OCI-LY1 (cell line): ENCODE measurements around the gene PCP4.
"Not testable (repeated sequence)": the region's sequence is repeated elsewhere in the genome, so short reads cannot be mapped to it uniquely, and the experiment has no call there.

Source experiments
- H2AFZ ChIP-seq: fragments of 200-600 bp; sonication (generic), shearing (Covaris generic); 2 replicates; pipeline ENCODE4 v1.6.0; 2014; ENCODE audit warnings: antibody characterized with exemption, mild to moderate bottlenecking, low read length
- H3F3A ChIP-seq: fragments of 200-600 bp; sonication (generic), shearing (Covaris generic); 2 replicates; pipeline ENCODE4 v1.6.0; 2014; ENCODE audit warnings: mild to moderate bottlenecking, antibody characterized with exemption, low read length, moderate library complexity; ENCODE audit not compliant: insufficient read depth
- H3K27ac ChIP-seq: fragments of 200-600 bp; sonication (generic); 2 replicates; pipeline ENCODE4 v1.5.1; 2014; ENCODE audit warnings: low read length, mixed run types, mild to moderate bottlenecking, low read depth; ENCODE audit not compliant: poor library complexity, severe bottlenecking
- H3K27me3 ChIP-seq: fragments of 200-600 bp; sonication (generic); 2 replicates; pipeline ENCODE4 v1.6.0; 2014; ENCODE audit warnings: antibody characterized with exemption, mild to moderate bottlenecking, low read length, moderate library complexity; ENCODE audit not compliant: insufficient read depth
- H3K36me3 ChIP-seq: fragments of 200-600 bp; sonication (generic); 2 replicates; pipeline ENCODE4 v1.6.1; 2014; ENCODE audit warnings: mild to moderate bottlenecking, antibody characterized with exemption, low read length, moderate library complexity, mixed read lengths; ENCODE audit not compliant: insufficient read depth
- H3K4me1 ChIP-seq: fragments of 200-600 bp; sonication (generic); 2 replicates; pipeline ENCODE4 v1.5.1; 2014; ENCODE audit warnings: mild to moderate bottlenecking, low read length, moderate library complexity; ENCODE audit not compliant: insufficient read depth, severe bottlenecking
- H3K4me2 ChIP-seq: fragments of 200-600 bp; sonication (generic), shearing (Covaris generic); 2 replicates; pipeline ENCODE4 v1.6.1; 2014; ENCODE audit warnings: low read length
- H3K4me3 ChIP-seq: fragments of 200-600 bp; sonication (generic); 2 replicates; pipeline ENCODE4 v1.5.1; 2014; ENCODE audit warnings: low read length, low read depth, mild to moderate bottlenecking, mixed read lengths; ENCODE audit not compliant: poor library complexity, severe bottlenecking
- H3K79me2 ChIP-seq: fragments of 200-600 bp; shearing (Covaris generic); 2 replicates; pipeline ENCODE4 v1.6.1; 2016; ENCODE audit warnings: mixed run types, low read length, mixed read lengths; ENCODE audit not compliant: insufficient read depth
- H3K9ac ChIP-seq: fragments of 200-600 bp; sonication (generic), shearing (Covaris generic); 2 replicates; pipeline ENCODE4 v1.6.1; 2014; ENCODE audit warnings: mild to moderate bottlenecking, low read length, mixed read lengths
- H3K9me2 ChIP-seq: fragments of 200-600 bp; sonication (generic), shearing (Covaris generic); 2 replicates; pipeline ENCODE4 v1.6.1; 2014; ENCODE audit warnings: low read depth, mild to moderate bottlenecking, low read length, mixed read lengths
- H3K9me3 ChIP-seq: fragments of 200-600 bp; shearing (Covaris generic); 2 replicates; pipeline ENCODE4 v1.6.1; 2014; ENCODE audit warnings: low read length, mixed read lengths
- H4K20me1 ChIP-seq: fragments of 200-600 bp; sonication (generic), shearing (Covaris generic); 2 replicates; pipeline ENCODE4 v1.6.0; 2016; ENCODE audit warnings: mild to moderate bottlenecking, low read length; ENCODE audit not compliant: insufficient read depth
- EZH2 ChIP-seq: fragments of 200-600 bp; sonication (generic), shearing (Covaris generic); IDR thresholded peaks from 2 replicates; pipeline ENCODE4 v1.8.0; 2017; ENCODE audit warnings: borderline replicate concordance, mixed run types, mild to moderate bottlenecking, antibody characterized with exemption, low read length, moderate library complexity, mixed read lengths
- TF ChIP-seq, protein P1 (sequence below): fragments of 200-600 bp; sonication (generic), shearing (Covaris generic); IDR thresholded peaks from 2 replicates; pipeline ENCODE4 v1.5.1; 2017; ENCODE audit warnings: mild to moderate bottlenecking, antibody characterized with exemption, low read length, moderate library complexity, mixed read lengths

PCP4 gene

DNA sequence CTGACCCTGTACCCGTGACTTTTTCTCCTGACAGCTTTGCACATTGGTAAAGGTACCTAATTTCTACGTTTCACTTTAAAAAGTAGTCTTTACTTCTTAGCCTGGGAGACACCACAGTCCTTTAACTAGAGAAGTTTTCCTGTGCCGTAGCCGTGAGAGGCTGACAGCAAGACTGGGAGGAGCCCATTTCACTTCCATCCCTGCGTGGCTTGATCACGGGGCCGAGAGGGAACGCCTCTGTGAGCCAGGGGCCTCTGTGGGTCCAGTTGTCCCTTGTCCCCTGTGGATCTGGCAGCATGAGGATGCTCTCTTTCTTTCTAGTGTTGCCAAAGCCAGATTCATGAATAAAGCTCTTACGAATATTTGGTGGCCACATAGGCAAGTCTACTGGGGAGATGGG, 21.6 kb downstream of the PCP4 start:
- H3K9ac ChIP-seq: no peak overlapping the region
- no peaks in the 10 kb centered on the region for H3K27me3 ChIP-seq
- H3K27ac ChIP-seq: no peak overlapping the region
- H3K9me3 ChIP-seq: no peaks in the 10 kb centered on the region
- no peaks in the 10 kb centered on the region for H3K9me2 ChIP-seq
- H3F3A ChIP-seq: no peaks in the 10 kb centered on the region
- no peak overlapping the region for H3K4me3 ChIP-seq
- no peak overlapping the region for H2AFZ ChIP-seq
- H4K20me1 ChIP-seq: no peaks in the 10 kb centered on the region
- no peaks in the 10 kb centered on the region for H3K36me3 ChIP-seq
- no peaks in the 10 kb centered on the region for H3K79me2 ChIP-seq
- no peak overlapping the region for H3K4me2 ChIP-seq
- TF ChIP-seq, protein P1, sequence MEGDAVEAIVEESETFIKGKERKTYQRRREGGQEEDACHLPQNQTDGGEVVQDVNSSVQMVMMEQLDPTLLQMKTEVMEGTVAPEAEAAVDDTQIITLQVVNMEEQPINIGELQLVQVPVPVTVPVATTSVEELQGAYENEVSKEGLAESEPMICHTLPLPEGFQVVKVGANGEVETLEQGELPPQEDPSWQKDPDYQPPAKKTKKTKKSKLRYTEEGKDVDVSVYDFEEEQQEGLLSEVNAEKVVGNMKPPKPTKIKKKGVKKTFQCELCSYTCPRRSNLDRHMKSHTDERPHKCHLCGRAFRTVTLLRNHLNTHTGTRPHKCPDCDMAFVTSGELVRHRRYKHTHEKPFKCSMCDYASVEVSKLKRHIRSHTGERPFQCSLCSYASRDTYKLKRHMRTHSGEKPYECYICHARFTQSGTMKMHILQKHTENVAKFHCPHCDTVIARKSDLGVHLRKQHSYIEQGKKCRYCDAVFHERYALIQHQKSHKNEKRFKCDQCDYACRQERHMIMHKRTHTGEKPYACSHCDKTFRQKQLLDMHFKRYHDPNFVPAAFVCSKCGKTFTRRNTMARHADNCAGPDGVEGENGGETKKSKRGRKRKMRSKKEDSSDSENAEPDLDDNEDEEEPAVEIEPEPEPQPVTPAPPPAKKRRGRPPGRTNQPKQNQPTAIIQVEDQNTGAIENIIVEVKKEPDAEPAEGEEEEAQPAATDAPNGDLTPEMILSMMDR: no peak
- no peak for TF ChIP-seq EZH2
- no peaks in the 10 kb centered on the region for H3K4me1 ChIP-seq

DNA sequence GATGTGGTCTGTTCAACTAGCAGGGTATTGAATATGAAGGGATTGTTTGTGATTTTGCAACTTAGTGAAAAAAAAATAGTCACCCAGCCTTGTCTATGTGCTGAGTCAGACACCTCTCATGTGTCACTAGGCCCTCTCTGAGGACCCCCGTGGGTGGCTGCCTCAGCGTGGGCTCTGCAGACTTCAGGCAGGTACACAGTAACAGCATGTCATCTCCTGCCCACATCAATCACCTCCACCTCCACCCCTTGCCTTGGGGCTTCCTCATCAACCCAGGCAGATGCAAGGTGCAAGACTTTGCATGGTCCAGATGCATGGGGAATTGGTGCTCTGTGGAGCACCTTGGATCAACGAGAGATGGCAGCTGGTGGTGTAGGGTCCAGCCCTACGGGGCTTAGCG, 23.9 kb downstream of the PCP4 start:
- no peak overlapping the region for H3K4me3 ChIP-seq
- no peaks in the 10 kb centered on the region for H3F3A ChIP-seq
- H4K20me1 ChIP-seq: no peaks in the 10 kb centered on the region
- H3K9me2 ChIP-seq: no peaks in the 10 kb centered on the region
- H2AFZ ChIP-seq: no peak overlapping the region
- no peak overlapping the region for H3K9ac ChIP-seq
- TF ChIP-seq, protein P1: no peak
- TF ChIP-seq EZH2: no peak
- H3K4me1 ChIP-seq: no peaks in the 10 kb centered on the region
- no peak overlapping the region for H3K27ac ChIP-seq
- H3K27me3 ChIP-seq: no peaks in the 10 kb centered on the region
- H3K36me3 ChIP-seq: no peaks in the 10 kb centered on the region
- no peaks in the 10 kb centered on the region for H3K79me2 ChIP-seq
- H3K4me2 ChIP-seq: no peak overlapping the region
- H3K9me3 ChIP-seq: no peaks in the 10 kb centered on the region

DNA sequence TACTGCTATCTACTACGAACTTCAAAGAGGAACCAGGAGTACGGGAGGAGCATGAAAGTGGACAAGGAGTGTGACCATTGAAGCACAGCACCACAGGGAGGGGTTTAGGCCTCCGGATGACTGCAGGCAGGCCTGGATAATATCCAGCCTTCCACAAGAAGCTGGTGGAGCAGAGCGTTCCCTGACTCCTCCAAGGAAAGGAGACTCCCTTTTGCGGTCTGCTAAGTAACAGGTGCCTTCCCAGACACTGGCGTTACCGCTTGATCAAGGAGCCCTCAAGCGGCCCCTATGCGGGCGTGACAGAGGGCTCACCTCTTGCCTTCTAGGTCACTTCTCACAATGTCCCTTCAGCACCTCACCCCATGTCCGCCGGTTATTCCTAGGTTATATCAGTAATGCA, 24.6 kb downstream of the PCP4 start:
- H3K27me3 ChIP-seq, H3K4me1 ChIP-seq, H3K79me2 ChIP-seq, H3K36me3 ChIP-seq, H4K20me1 ChIP-seq, H3K9ac ChIP-seq, H3K27ac ChIP-seq, H3K9me2 ChIP-seq, H2AFZ ChIP-seq, H3K4me2 ChIP-seq, H3K4me3 ChIP-seq, H3F3A ChIP-seq, H3K9me3 ChIP-seq: not testable (repeated sequence)

DNA sequence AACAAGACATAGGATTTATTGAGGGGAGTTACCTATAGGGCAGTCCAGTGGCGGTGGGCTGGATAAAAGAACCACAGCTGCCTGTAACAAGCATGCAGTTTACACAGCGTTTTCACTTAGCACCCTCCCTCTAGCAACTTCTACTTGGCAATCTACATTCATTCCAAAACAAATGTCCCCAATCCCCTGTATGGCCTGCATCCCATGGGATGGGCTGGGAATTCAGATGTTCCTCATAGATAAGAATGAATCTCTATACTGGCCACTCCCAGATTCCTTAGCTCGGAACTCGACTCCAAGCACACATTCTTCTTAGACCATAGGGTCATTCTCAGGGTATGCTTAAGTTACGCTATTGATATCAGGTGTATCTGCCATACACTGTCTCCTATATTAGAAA, 33.3 kb downstream of the PCP4 start:
- Histone ChIP-seq H3K9me2 (no peaks in the 10 kb centered on the region), H3K9me3 (no peaks in the 10 kb centered on the region), H3K27me3 (0 out of 2 replicates have a peak, but pooled peaks cover 3% of the 10 kb centered on the region), H3K9ac (no peak overlapping the region), H4K20me1 (no peaks in the 10 kb centered on the region), H3K36me3 (no peaks in the 10 kb centered on the region), H3K4me3 (no peak overlapping the region), H3K4me2 (no peak overlapping the region), H3F3A (no peaks in the 10 kb centered on the region), H3K27ac (no peak overlapping the region), H3K79me2 (no peaks in the 10 kb centered on the region), H3K4me1 (no peaks in the 10 kb centered on the region), H2AFZ (no peak overlapping the region)
- TF ChIP-seq EZH2: no peak
- TF ChIP-seq, protein P1: no peak
